HepG2 (cell line): ENCODE results near the gene DNAJC8. TPM values are rescaled to one million over a fixed set of nuclear protein-coding genes. Genes with fewer than 3 reads are reported as not detected.

ENCODE experiments used
- ARNT2 ChIP-seq: sonication (generic); formaldehyde crosslinking; IDR thresholded peaks from 2 replicates; pipeline ENCODE4 v1.8.0; 2022; ENCODE audit warnings: mild to moderate bottlenecking, low read depth, missing genetic modification reagents, moderate library complexity
- CENPT ChIP-seq: sonication (generic); formaldehyde crosslinking; IDR thresholded peaks from 2 replicates; pipeline ENCODE4 v1.8.0; 2022; ENCODE audit warnings: low read depth, mild to moderate bottlenecking, moderate library complexity, missing genetic modification reagents
- MATR3 ChIP-seq: sonication (generic); formaldehyde crosslinking; IDR thresholded peaks from 2 replicates; pipeline ENCODE4 v1.4.0; 2020; ENCODE audit warnings: missing genetic modification reagents
- NR2F6 ChIP-seq, 2 experiments: IDR thresholded peaks; 2 replicates each; pipeline ENCODE4 v1.6.1; 2016; ENCODE audit warnings: antibody characterized with exemption in 1 of 2, mild to moderate bottlenecking in 1 of 2
- POGZ ChIP-seq: sonication (generic); formaldehyde crosslinking; IDR thresholded peaks from 2 replicates; pipeline ENCODE4 v1.4.0; 2020; ENCODE audit warnings: mild to moderate bottlenecking, missing genetic modification reagents
- RFXAP ChIP-seq: sonication (generic); formaldehyde crosslinking; IDR thresholded peaks from 2 replicates; pipeline ENCODE4 v1.4.0; 2020; ENCODE audit warnings: missing genetic modification reagents, borderline replicate concordance
- RNF2 ChIP-seq: fragments of 450-650 bp; conservative IDR thresholded peaks from 2 replicates; pipeline ENCODE4 v1.6.1; 2016; ENCODE audit warnings: low read depth
- RXRA ChIP-seq: sonication (generic); formaldehyde crosslinking; IDR thresholded peaks from 2 replicates; pipeline ENCODE4 v1.5.1; 2020; ENCODE audit warnings: missing genetic modification reagents
- SP4 ChIP-seq: sonication (generic); formaldehyde crosslinking; IDR thresholded peaks from 2 replicates; pipeline ENCODE4 v1.8.1; 2023; ENCODE audit warnings: mild to moderate bottlenecking, missing genetic modification reagents
- TIGD3 ChIP-seq: sonication (generic); formaldehyde crosslinking; IDR thresholded peaks from 2 replicates; pipeline ENCODE4 v1.5.1; 2020; ENCODE audit warnings: mild to moderate bottlenecking, missing genetic modification reagents, borderline replicate concordance
- TRIM24 ChIP-seq: sonication (generic); formaldehyde crosslinking; IDR thresholded peaks from 2 replicates; pipeline ENCODE4 v1.8.0; 2022; ENCODE audit warnings: mild to moderate bottlenecking, missing genetic modification reagents
- ZBTB34 ChIP-seq: sonication (generic); formaldehyde crosslinking; IDR thresholded peaks from 2 replicates; pipeline ENCODE4 v1.8.0; 2022; ENCODE audit warnings: mild to moderate bottlenecking, missing genetic modification reagents
- ZBTB39 ChIP-seq: sonication (generic); formaldehyde crosslinking; IDR thresholded peaks from 2 replicates; pipeline ENCODE4 v1.5.0; 2020; ENCODE audit warnings: missing genetic modification reagents
- ZNF18 ChIP-seq: sonication (generic); formaldehyde crosslinking; IDR thresholded peaks from 2 replicates; pipeline ENCODE4 v1.8.0; 2022; ENCODE audit warnings: mild to moderate bottlenecking, missing genetic modification reagents; ENCODE audit not compliant: insufficient replicate concordance
- ZNF263 ChIP-seq: sonication (generic); formaldehyde crosslinking; IDR thresholded peaks from 2 replicates; pipeline ENCODE4 v1.4.0; 2020; ENCODE audit warnings: missing genetic modification reagents
- ZNF441 ChIP-seq: sonication (generic); formaldehyde crosslinking; IDR thresholded peaks from 2 replicates; pipeline ENCODE4 v1.7.0; 2021; ENCODE audit warnings: missing genetic modification reagents, borderline replicate concordance
- ZNF484 ChIP-seq: sonication (generic); formaldehyde crosslinking; IDR thresholded peaks from 2 replicates; pipeline ENCODE4 v1.5.1; 2020; ENCODE audit warnings: mild to moderate bottlenecking, low read depth, missing genetic modification reagents, borderline replicate concordance
- ZNF660 ChIP-seq: sonication (generic); formaldehyde crosslinking; IDR thresholded peaks from 2 replicates; pipeline ENCODE4 v1.5.1; 2020; ENCODE audit warnings: mild to moderate bottlenecking, low read depth, missing genetic modification reagents, borderline replicate concordance
- ZNF841 ChIP-seq: sonication (generic); formaldehyde crosslinking; IDR thresholded peaks from 2 replicates; pipeline ENCODE4 v1.8.1; 2023; ENCODE audit warnings: missing genetic modification reagents, borderline replicate concordance
- ZXDC ChIP-seq: sonication (generic); formaldehyde crosslinking; IDR thresholded peaks from 2 replicates; pipeline ENCODE4 v1.5.0; 2020; ENCODE audit warnings: mild to moderate bottlenecking, missing genetic modification reagents
- polyA plus RNA-seq, 8 experiments: library from polyadenylated mRNA; depleted of rRNA in 3 of 8; stranded (reverse) in 7 of 8; unstranded in 1 of 8; fragments of >200 nt; fragmentation: Illumina TruSeq in 4 of 8; extraction: Trizol in 4 of 8; gene quantifications; 2 replicates each; pipeline versions ENCODE4 v1.2.1 to v1.2.3, GENCODE V29; 2011 to 2016; ENCODE audit warnings: low read depth in 4 of 8, missing spikeins in 1 of 8, mixed read lengths in 1 of 8; ENCODE audit not compliant: insufficient read depth in 1 of 8
- total RNA-seq, 5 experiments: library from RNA; depleted of rRNA; stranded (reverse); fragments of >200 nt; fragmentation: Illumina TruSeq; extraction: Trizol; gene quantifications; 2 replicates each; pipeline ENCODE4 v1.2.3, GENCODE V29; 2016; ENCODE audit warnings: low read depth in 1 of 5

Gene DNAJC8
- total and polyA plus RNA-seq, 2 of the 13 experiments (the other 11 are each of a cell fraction or from before 2014, with no cell fraction given): 54.5 to 126 TPM

- TF ChIP-seq RNF2: no peak
- TF ChIP-seq SP4 (CRISPR knock-in tag): peak; percentile 68
- no peak for TF ChIP-seq ZNF484 (CRISPR knock-in tag)
- no peak for TF ChIP-seq ZXDC (CRISPR knock-in tag)
- peak; percentile 97 for TF ChIP-seq RFXAP (CRISPR knock-in tag)
- TF ChIP-seq TRIM24 (CRISPR knock-in tag): no peak
- TF ChIP-seq TIGD3 (CRISPR knock-in tag): no peak
- TF ChIP-seq RXRA (CRISPR knock-in tag): peak; percentile 20; the same call in 1 of the 2 replicates
- TF ChIP-seq ZNF441 (CRISPR knock-in tag): no peak
- TF ChIP-seq ARNT2: 0 out of 2 replicates have a peak, but pooled peaks have one; percentile 46
- TF ChIP-seq ZNF263 (CRISPR knock-in tag): no peak
- no peak for TF ChIP-seq ZNF660 (CRISPR knock-in tag)
- TF ChIP-seq POGZ (CRISPR knock-in tag): no peak
- TF ChIP-seq NR2F6 (IDR thresholded peaks at IDR 0.05): no peak
- no peak for TF ChIP-seq NR2F6 (CRISPR knock-in tag; IDR thresholded peaks at IDR 0.05)
- peak; percentile 89 for TF ChIP-seq ZNF18
- TF ChIP-seq ZBTB34 (CRISPR knock-in tag): no peak
- no peak for TF ChIP-seq CENPT
- 0 out of 2 replicates have a peak, but pooled peaks have one; percentile 65 for TF ChIP-seq ZBTB39
- TF ChIP-seq ZNF841 (CRISPR knock-in tag): no peak
- no peak for TF ChIP-seq MATR3
Observed at GRCh38 chr1:28259252-28259933, 26.6 kb upstream of the DNAJC8 start, which contains the start of gene SESN2 (continued).
